Glomerular visceral epithelial cell (primary cell): ENCODE measurements around the gene MPV17L2.
A peak's percentile ranks its signal among the peaks of the same experiment; 100 is the strongest.
"Not testable (repeated sequence)": the region's sequence is repeated elsewhere in the genome, so short reads cannot be mapped to it uniquely, and the experiment has no call there.

Source experiments
- DNase-seq: peaks from one replicate; pipeline ENCODE4 v3.0.0-alpha.2; 2016; ENCODE audit errors: extremely low spot score

MPV17L2 gene

GRCh38 chr19:18192673-18193387 lies at the start of gene MPV17L2:
Gene MPV17L2, plus strand, starts transcription at chr19:18193218. Its CDS starts 64 bp downstream, at chr19:18193282.
- DNase-seq = peak; percentile 100

GRCh38 chr19:18143902-18144301 lies 49.1 kb upstream of the MPV17L2 start:
- DNase-seq = no peak

- DNase-seq = no peak
Observed at GRCh38 chr19:18144361-18144760, 48.7 kb upstream of the MPV17L2 start.

GRCh38 chr19:18144906-18145305 lies 48.1 kb upstream of the MPV17L2 start:
- DNase-seq = no peak

GRCh38 chr19:18145391-18145999 lies 47.5 kb upstream of the MPV17L2 start:
- no peak for DNase-seq

GRCh38 chr19:18147396-18147795 lies 45.6 kb upstream of the MPV17L2 start:
- no peak for DNase-seq

GRCh38 chr19:18149596-18149975 lies 43.4 kb upstream of the MPV17L2 start:
- DNase-seq = no peak

- no peak for DNase-seq
Observed at GRCh38 chr19:18150776-18151624, 42.0 kb upstream of the MPV17L2 start.

GRCh38 chr19:18152442-18152816 lies 40.6 kb upstream of the MPV17L2 start:
- DNase-seq = peak; percentile 99

GRCh38 chr19:18152817-18153555 lies 40.0 kb upstream of the MPV17L2 start, which contains the start of gene PIK3R2:
Gene PIK3R2, plus strand, starts transcription at chr19:18153163. Its CDS starts 2,717 bp downstream, at chr19:18155880.
- DNase-seq = peak; percentile 100

GRCh38 chr19:18153556-18154134 lies 39.4 kb upstream of the MPV17L2 start:
- DNase-seq = no peak

- no peak for DNase-seq
Observed at GRCh38 chr19:18155095-18156087, 37.6 kb upstream of the MPV17L2 start.

- no peak for DNase-seq
Observed at GRCh38 chr19:18156268-18156667, 36.8 kb upstream of the MPV17L2 start.

GRCh38 chr19:18156841-18157464 lies 36.1 kb upstream of the MPV17L2 start:
- peak; percentile 91 for DNase-seq

- no peak for DNase-seq
Observed at GRCh38 chr19:18157465-18158063, 35.5 kb upstream of the MPV17L2 start.

- DNase-seq = no peak
Observed at GRCh38 chr19:18158467-18158866, 34.6 kb upstream of the MPV17L2 start.

- not testable (repeated sequence) for DNase-seq
Observed at GRCh38 chr19:18159059-18159616, 33.9 kb upstream of the MPV17L2 start.

- DNase-seq = no peak
Observed at GRCh38 chr19:18159810-18160209, 33.2 kb upstream of the MPV17L2 start.

- DNase-seq = no peak
Observed at GRCh38 chr19:18160493-18160970, 32.5 kb upstream of the MPV17L2 start.
